GM12875 (cell line): ENCODE results near the gene NELFCD.
A peak's percentile ranks its signal among the peaks of the same experiment; 100 is the strongest.

Experiments used
- H3K4me3 ChIP-seq: one replicate; pipeline ENCODE4 v1.5.1; 2011; ENCODE audit warnings: low read depth, low read length, control low read depth
- TF ChIP-seq, protein P1 (sequence below): IDR thresholded peaks from 2 replicates; pipeline ENCODE4 v1.5.1; 2011; ENCODE audit warnings: low read depth, mild to moderate bottlenecking, control low read depth, inconsistent platforms, low read length, moderate library complexity, borderline replicate concordance; ENCODE audit not compliant: insufficient read depth

NELFCD gene, protein sequence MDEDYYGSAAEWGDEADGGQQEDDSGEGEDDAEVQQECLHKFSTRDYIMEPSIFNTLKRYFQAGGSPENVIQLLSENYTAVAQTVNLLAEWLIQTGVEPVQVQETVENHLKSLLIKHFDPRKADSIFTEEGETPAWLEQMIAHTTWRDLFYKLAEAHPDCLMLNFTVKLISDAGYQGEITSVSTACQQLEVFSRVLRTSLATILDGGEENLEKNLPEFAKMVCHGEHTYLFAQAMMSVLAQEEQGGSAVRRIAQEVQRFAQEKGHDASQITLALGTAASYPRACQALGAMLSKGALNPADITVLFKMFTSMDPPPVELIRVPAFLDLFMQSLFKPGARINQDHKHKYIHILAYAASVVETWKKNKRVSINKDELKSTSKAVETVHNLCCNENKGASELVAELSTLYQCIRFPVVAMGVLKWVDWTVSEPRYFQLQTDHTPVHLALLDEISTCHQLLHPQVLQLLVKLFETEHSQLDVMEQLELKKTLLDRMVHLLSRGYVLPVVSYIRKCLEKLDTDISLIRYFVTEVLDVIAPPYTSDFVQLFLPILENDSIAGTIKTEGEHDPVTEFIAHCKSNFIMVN

DNA sequence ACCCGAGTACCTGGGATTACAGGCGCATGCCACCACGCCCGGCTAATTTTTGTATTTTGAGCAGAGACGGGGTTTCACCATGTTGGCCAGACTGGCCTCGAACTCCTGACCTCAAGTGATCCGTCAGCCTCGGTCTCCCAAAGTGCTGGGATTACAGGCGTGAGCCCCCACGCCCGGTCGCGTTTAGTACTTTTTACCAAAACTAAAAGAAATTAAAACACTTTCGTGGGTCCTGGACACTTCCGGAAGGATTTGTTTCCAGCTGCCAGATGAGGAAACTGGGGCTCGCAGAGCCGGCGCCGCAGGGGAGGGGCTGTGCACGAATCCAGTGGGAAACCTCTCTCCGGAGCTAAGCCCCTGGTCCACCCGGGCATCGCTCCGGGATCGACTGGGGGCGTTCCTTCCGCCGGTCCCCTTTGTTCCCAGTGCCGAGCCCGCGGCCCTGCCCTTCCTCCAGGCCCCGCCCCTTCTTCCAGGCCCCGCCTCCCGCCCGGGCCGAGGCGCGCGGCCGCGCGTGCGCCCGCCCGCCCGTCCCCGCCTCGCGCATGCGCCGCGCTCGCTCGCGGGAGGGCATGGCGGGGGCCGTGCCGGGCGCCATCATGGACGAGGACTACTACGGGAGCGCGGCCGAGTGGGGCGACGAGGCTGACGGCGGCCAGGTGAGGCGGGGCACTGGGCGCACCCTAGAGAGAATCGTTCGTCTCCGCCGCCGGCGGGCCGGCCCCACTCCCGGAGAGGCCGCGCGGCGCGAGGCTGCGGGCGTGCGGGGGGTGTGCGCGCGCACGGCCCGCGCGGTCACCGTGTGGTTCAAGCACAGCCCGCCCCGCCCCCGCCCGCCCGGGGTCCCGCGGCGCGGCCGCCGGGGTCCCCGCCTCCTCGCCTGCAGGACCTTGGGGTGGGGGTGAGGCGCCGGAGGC is at the start of gene NELFCD:
Gene NELFCD, plus strand, starts transcription at position 546 of the 917 bp plus-strand sequence. Its CDS starts 54 bp downstream, at position 600.
- peak within 1 kb of the TSS; percentile 67 for H3K4me3 ChIP-seq
- TF ChIP-seq, protein P1, sequence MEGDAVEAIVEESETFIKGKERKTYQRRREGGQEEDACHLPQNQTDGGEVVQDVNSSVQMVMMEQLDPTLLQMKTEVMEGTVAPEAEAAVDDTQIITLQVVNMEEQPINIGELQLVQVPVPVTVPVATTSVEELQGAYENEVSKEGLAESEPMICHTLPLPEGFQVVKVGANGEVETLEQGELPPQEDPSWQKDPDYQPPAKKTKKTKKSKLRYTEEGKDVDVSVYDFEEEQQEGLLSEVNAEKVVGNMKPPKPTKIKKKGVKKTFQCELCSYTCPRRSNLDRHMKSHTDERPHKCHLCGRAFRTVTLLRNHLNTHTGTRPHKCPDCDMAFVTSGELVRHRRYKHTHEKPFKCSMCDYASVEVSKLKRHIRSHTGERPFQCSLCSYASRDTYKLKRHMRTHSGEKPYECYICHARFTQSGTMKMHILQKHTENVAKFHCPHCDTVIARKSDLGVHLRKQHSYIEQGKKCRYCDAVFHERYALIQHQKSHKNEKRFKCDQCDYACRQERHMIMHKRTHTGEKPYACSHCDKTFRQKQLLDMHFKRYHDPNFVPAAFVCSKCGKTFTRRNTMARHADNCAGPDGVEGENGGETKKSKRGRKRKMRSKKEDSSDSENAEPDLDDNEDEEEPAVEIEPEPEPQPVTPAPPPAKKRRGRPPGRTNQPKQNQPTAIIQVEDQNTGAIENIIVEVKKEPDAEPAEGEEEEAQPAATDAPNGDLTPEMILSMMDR = no peak

- TF ChIP-seq, protein P1 = no peak
- H3K4me3 ChIP-seq = no peak overlapping the region
Measured at GRCh38 chr20:58932170-58932569, 48.9 kb upstream of the NELFCD start.

GRCh38 chr20:58938078-58938477 is 43.0 kb upstream of the NELFCD start:
- no peak overlapping the region for H3K4me3 ChIP-seq
- TF ChIP-seq, protein P1 = no peak

GRCh38 chr20:58938541-58938940 is 42.5 kb upstream of the NELFCD start:
- H3K4me3 ChIP-seq = no peak overlapping the region
- TF ChIP-seq, protein P1 = no peak

- no peak overlapping the region for H3K4me3 ChIP-seq
- TF ChIP-seq, protein P1 = no peak
Measured at GRCh38 chr20:58941471-58941870, 39.6 kb upstream of the NELFCD start.

- no peak overlapping the region for H3K4me3 ChIP-seq
- TF ChIP-seq, protein P1 = no peak
Measured at GRCh38 chr20:58942549-58942948, 38.5 kb upstream of the NELFCD start.
